NCI-H510A treated with DMSO at 0.1 percent for 48 hours (cell line): ENCODE results near the gene PITPNC1.
"Not testable (repeated sequence)": the region's sequence is repeated elsewhere in the genome, so short reads cannot be mapped to it uniquely, and the experiment has no call there.

Source experiments
- DNase-seq: peaks from one replicate; lab custom pipeline; 2025; lab: John Stamatoyannopoulos, UW

Gene PITPNC1

GRCh38 chr17:67401106-67401505, 24.0 kb downstream of the PITPNC1 start:
- DNase-seq: no peak

DNA sequence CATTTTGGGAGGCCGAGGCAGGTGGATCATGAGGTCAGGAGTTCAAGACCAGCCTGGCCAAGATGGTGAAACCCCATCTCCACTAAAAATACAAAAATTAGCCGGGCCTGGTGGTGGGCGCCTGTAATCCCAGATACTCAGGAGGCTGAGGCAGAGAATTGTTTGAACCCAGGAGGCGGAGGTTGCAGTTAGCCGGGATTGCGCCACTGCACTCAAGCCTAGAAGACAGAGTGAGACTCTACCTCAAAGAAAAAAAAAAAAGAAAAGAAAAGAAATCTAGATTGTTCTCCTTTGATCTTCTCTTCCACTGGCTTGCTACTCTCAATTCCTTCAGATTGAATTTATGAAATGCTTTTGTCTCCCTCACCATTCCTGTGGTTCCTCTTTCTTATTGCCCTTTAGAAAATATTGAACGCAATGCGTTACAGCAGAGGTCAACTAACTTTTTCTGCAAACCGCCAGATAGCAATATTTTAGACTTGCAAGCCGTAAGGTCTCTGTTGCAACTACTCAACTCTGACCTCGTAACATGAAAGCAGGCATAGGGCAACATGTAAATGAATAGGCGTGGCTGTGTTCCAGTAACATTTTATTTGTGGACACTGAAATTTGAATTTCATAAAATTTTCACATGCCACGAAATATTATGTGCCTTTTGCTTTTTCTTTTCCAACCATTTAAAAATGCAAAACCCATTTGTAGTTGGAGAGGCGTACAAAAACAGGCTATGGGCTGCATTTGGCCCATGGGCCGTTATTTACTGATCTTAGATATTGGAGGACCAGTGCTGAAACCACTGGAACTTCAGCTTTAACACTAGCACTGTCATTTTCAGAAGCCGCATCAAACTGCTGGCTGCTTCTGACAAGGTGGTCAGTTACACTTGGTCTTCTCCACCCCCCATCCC, 24.8 kb downstream of the PITPNC1 start:
- no peak for DNase-seq

DNA sequence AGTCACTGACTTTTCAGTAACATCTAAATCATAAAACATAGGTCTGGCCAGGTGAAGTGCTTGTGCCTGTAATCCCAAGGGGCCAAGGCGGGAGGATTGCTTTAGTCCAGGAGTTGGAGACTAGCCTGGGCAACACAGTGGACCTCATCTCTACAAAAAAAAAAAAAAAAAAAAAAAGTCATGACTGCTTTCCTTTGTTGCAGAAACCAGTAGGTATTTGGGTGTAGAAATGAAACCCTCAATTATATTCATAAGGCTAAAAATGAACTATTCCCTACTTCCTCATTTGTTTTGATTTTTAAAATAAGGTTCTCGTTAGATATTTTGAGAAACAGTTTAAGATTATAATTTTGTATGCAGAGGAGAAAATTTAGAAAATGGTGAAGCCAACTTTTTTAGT, 26.0 kb downstream of the PITPNC1 start:
- no peak for DNase-seq

DNA sequence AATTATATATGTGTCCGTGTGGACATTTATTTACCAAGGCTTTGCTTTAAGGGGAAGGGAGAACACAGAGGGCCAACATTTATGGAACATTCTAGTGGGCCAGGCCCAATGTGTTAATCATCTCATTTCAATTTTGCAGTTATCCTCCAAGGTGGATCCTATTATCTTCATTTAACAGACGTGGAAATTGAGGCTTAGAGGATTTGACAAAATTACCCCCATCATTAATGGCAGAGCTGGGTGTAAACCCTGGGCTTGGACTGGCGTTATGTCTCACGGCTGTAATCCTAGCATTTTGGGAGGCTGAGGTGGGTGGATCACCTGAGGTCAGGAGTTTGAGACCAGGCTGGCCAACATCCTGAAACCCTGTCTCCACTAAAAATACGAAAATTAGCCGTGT, 26.4 kb downstream of the PITPNC1 start:
- DNase-seq: no peak

- DNase-seq: not testable (repeated sequence)
Observed at GRCh38 chr17:67408455-67408830, 31.4 kb downstream of the PITPNC1 start.

GRCh38 chr17:67411397-67411796, 34.3 kb downstream of the PITPNC1 start:
- no peak for DNase-seq

- DNase-seq: no peak
Observed at GRCh38 chr17:67412032-67412431, 35.0 kb downstream of the PITPNC1 start.

DNA sequence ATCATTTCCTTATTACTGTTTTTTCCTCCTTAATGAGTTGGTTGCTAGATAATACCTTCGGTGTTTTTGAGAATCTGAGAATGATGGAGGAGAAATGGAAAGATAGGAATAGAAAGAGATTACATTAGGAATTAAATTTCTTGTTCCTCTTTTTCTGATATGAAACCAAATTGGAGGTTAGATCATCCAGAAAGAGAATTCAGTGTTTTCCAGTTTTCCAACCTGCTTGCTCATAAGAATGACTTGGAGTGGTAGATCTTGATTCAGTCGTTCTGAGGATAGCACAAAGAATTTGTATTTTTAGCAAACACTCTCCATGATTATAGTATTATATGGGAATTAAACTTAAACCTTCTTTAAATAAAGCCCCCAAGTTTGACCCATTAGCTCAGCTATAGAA, 35.9 kb downstream of the PITPNC1 start:
- no peak for DNase-seq

- DNase-seq: no peak
Observed at GRCh38 chr17:67413388-67413787, 36.3 kb downstream of the PITPNC1 start.

GRCh38 chr17:67414130-67414529, 37.0 kb downstream of the PITPNC1 start:
- DNase-seq: no peak

- DNase-seq: no peak
Observed at GRCh38 chr17:67414559-67414958, 37.5 kb downstream of the PITPNC1 start.

GRCh38 chr17:67415291-67415690, 38.2 kb downstream of the PITPNC1 start:
- DNase-seq: no peak

GRCh38 chr17:67417507-67417906, 40.4 kb downstream of the PITPNC1 start:
- no peak for DNase-seq

DNA sequence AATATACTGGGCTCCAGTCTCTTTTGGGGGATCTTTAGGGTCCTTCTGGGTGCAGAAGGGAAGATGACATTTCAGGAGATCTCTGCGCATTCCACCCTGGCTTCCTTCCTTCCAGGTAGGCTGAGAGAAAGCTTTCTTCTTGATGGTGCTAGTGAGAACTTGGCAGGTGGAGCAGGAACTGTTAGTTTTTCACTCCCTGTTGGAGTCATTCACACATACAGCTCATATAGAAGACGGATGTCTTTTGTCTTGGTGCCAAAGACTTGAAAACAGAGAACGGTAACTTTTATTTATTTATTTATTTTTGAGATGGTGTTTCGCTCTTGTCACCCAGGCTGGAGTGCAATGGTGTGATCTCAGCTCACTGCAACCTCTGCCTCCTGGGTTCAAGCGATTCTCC, 43.9 kb downstream of the PITPNC1 start:
- DNase-seq: no peak

DNA sequence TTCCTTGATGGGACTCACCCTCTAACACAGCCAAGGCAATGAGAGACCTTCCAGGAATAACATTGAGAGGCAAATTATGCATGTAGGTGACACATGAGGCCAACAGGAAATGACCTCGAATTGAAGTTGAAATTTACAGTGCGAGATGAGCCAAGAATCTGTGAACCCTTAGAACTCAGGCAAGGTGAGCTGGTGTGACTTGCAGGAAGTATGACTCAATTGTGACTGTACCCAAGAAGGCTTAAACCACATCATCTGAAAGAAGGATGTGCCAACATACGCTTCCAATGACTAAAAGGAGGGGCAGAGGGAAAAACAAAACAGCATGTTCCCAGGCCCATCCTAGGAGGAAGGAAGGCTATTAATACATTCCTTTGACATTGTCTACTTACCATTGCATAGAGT, 44.8 kb downstream of the PITPNC1 start:
- DNase-seq: no peak

DNA sequence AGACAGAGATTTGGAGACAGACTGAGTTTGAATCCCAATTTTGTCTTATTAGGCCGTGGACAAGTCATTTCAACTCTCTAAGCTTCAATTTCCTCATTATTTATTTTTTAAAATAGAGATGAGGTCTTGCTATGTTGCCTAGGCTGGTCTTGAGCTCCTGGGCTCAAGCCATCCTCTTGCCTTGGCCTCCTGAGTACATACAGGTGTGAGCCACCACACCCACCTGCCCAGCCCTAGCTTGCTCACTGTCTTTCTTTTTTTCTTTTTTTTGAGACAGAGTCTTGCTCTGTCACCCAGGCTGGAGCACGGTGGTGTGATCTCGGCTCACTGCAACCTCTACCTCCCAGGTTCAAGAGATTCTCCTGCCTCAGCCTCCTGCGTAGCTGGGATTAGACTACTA, 45.2 kb downstream of the PITPNC1 start:
- not testable (repeated sequence) for DNase-seq

- DNase-seq: no peak
Observed at GRCh38 chr17:67422897-67423296, 45.8 kb downstream of the PITPNC1 start.

DNA sequence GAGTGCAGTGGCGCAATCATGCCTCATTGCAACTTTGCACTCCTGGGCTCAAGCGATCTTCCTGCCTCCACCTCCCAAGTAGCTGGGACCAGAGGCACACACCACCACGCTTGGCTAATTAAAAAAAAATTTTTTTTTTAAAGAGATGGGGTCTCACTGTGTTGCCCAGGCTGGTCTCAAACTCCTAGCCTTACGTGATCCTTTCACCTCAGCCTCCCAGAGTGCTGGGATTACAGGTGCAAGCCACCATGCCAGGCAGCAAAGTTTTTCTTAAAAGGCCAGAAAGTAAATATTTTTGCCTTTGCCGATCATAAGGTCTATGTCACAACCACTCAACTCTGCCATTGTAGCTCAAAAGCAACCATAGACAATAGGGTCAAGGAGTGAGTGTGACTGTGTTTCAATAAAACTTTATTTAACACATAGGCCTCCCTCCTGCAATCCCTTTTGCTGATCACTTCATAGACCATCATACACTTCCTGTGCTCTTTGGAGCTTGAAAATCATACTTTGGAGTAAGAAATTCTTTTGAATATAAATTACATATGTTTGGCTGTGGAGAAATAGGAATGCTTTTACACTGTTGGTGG, 48.6 kb downstream of the PITPNC1 start:
- DNase-seq: no peak

DNA sequence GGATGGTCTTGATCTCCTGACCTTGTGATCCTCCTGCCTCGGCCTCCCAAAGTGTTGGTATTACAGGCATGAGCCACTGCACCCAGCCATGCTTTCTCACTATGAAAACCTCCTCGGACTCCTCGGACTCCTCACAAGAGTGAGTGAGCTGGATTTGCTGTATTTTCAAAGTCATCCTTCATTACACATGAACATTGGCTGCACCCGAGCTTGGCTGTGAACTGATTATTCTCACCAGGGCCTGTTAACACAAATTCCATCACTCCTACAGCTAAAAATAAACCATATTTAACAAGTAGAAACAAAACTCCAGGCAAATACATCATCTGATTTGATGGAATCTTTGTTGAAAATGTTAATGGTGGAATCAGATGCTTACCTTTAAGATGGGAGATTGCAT, 50.3 kb downstream of the PITPNC1 start:
- no peak for DNase-seq

DNA sequence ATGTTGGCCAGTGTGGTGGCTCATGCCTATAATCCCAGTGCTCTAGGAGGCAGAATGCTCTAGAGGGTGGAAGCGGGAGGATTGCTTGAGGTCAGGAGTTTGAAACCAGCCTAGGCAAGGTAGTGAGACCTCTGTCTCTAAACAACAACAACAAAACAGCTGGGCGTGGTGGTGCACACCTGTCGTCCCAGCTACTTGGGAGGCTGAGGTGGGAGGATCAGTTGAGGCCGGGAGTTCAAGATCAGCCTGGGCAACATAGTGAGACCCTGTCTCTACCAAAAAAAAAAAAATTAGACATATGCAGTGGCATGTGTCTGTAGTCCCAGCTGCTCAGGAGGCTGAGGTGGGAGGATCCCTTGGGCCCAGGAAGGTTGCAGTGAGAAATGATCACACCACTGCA, 53.4 kb downstream of the PITPNC1 start:
- DNase-seq: not testable (repeated sequence)

DNA sequence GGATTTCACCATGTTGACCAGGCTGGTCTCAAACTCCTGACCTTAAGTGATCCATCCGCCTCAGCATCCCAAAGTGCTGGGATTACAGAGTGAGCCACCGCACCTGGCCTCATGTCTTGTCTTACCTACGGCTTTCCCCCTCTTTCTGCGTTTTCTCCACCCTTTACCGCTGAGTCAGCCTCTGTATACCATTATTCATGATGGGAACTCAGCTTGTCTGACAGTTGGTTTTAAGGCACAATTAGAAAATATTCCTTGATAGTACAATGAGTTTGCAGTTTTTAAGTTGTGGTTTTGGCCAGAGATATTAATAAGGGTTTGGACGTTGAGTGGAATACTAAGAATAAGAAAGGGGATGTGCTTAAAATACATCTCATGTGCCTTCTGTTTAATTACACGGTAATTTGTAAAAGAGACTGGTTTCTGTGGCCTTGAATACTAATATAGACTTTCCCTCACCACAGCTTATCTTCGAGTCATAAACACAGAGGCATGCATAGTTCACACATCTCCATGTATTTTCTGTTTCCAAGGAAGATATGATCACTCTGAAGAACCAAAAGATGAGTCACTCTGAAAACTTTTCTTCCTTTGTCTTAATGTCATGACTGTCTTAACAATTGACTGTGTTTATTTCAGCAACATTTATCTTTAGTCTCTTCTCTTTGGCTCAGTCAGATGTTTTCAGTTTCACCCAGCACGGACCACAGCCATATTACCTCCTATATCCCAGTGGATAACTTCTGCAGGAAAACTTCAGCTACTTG, 54.4 kb downstream of the PITPNC1 start:
- no peak for DNase-seq

GRCh38 chr17:67433248-67433924, 56.3 kb downstream of the PITPNC1 start:
- no peak for DNase-seq
